Measurements from ENCODE around the gene UGT3A1.

- TF ChIP-seq ZNF644 (CRISPR knock-in tag; IDR thresholded peaks at IDR 0.05; ENCODE audit: low read depth) (no peak), CTCF (CRISPR knock-in tag; IDR thresholded peaks at IDR 0.05) (no peak), NR2C2 (CRISPR knock-in tag; IDR thresholded peaks at IDR 0.05; ENCODE audit: borderline replicate concordance) (no peak), NFIC (IDR thresholded peaks at IDR 0.05; ENCODE audit: low read length) (no peak), CSRNP2 (CRISPR knock-in tag; conservative IDR thresholded peaks at IDR 0.05; ENCODE audit: low read depth) (no peak), ZNF431 (CRISPR knock-in tag; IDR thresholded peaks at IDR 0.05; ENCODE audit: borderline replicate concordance, low read depth) (no peak), NFKB2 (CRISPR knock-in tag; IDR thresholded peaks at IDR 0.05; ENCODE audit: borderline replicate concordance) (no peak), ZNF225 (CRISPR knock-in tag; IDR thresholded peaks at IDR 0.05) (no peak)
These were observed 44.5 kb upstream of the UGT3A1 start for GRCh38 chr5:36035696-36036095.
